Subcutaneous adipose tissue (tissue), 4 donors: ENCODE measurements around the gene HBG1. TPM values are rescaled to one million over a fixed set of nuclear protein-coding genes. Genes with fewer than 3 reads are reported as not detected.

ENCODE experiments used
- CTCF ChIP-seq: fragments of 450-650 bp; IDR thresholded peaks from one replicate; pipeline ENCODE4 v1.5.1; 2016; ENCODE audit warnings: low read depth, mild to moderate bottlenecking, control low read depth, antibody characterized with exemption, moderate library complexity
- total RNA-seq, 4 donors: library from RNA; depleted of rRNA; stranded (reverse); fragments of >200 nt; gene quantifications; one replicate each; pipeline ENCODE4 v1.1.0, GENCODE V29; 2016

Gene HBG1
- total RNA-seq, 4 donors from 2014 or later, result not detected

GRCh38 chr11:5288906-5289550 lies 39.4 kb upstream of the HBG1 start:
- TF ChIP-seq CTCF, result no peak

- TF ChIP-seq CTCF, result no peak
Observed at GRCh38 chr11:5288108-5288905, 38.6 kb upstream of the HBG1 start.

GRCh38 chr11:5286901-5287300 lies 37.2 kb upstream of the HBG1 start:
- TF ChIP-seq CTCF, result no peak

GRCh38 chr11:5286351-5286750 lies 36.7 kb upstream of the HBG1 start:
- TF ChIP-seq CTCF, result no peak

- no peak for TF ChIP-seq CTCF
Observed at GRCh38 chr11:5285703-5286340, 36.2 kb upstream of the HBG1 start.

GRCh38 chr11:5284637-5285036 lies 35.0 kb upstream of the HBG1 start:
- no peak for TF ChIP-seq CTCF

- no peak for TF ChIP-seq CTCF
Observed at GRCh38 chr11:5283882-5284281, 34.2 kb upstream of the HBG1 start.
